K562 (cell line): ENCODE data around the gene S100A2. TPM values are rescaled to one million over a fixed set of nuclear protein-coding genes. Genes with fewer than 3 reads are reported as not detected.

Experiments
- ATAC-seq: fragments of 200-7000 bp; cut with Tn5 transposase; 3 replicates; pipeline ENCODE4 v1.9.1; 2020; ENCODE audit warnings: moderate library complexity
- BruUV-seq: library from RNA; stranded (reverse); fragments of 400-500 nt; replicated peaks from 2 replicates; lab custom pipeline; 2021; lab: Mats Ljungman, UMichigan
- CTCF ChIA-PET: fragments of 300-600 bp; formaldehyde crosslinking; extraction: SDS; loops from one replicate; lab custom pipeline; 2021; ENCODE audit warnings: low intra/inter-chr PET ratio; lab: Yijun Ruan, JAX
- POLR2A ChIA-PET: fragments of 300-600, 350-650 bp; sonication (Branson Sonifier 250); formaldehyde crosslinking; extraction: SDS; loops from one replicate; lab custom pipeline; 2021; ENCODE audit warnings: antibody characterized with exemption, inconsistent platforms; lab: Yijun Ruan, JAX
- DNase-seq, 4 experiments: peaks; one replicate each; pipeline versions ENCODE4 v3.0.0 to v3.0.0-alpha.2; 2011 to 2018; ENCODE audit warnings: low spot score in 3 of 4, mixed read lengths in 3 of 4; ENCODE audit errors: extremely low read depth in 1 of 4
- FAIRE-seq: peaks from 2 replicates; lab custom pipeline; 2011; peaks lifted over from hg19 to GRCh38; lab: Jason Lieb, UNC
- H2AFZ ChIP-seq: 2 replicates; pipeline ENCODE4 v1.6.0; 2011; ENCODE audit warnings: low read depth, low read length, control low read depth, inconsistent platforms
- H3K27ac ChIP-seq: fragments of 200-600 bp; 3 replicates; pipeline ENCODE4 v1.8.0; 2011; ENCODE audit warnings: low read depth, mild to moderate bottlenecking, control low read depth, inconsistent platforms, low read length, moderate library complexity, mixed read lengths; ENCODE audit errors: extremely low read depth
- H3K27me3 ChIP-seq, 2 experiments: fragments of 300-600 bp in 1 of 2; 2 replicates in 1 of 2; 3 replicates in 1 of 2; pipeline versions ENCODE4 v1.6.0 to v1.8.0; 2011; ENCODE audit warnings: inconsistent platforms in 2 of 2, low read length in 2 of 2, mild to moderate bottlenecking in 1 of 2, mixed read lengths in 1 of 2, moderate library complexity in 1 of 2; ENCODE audit not compliant: control insufficient read depth in 2 of 2, insufficient read depth in 2 of 2
- H3K36me3 ChIP-seq: fragments of 300-600 bp; 3 replicates; pipeline ENCODE4 v1.8.0; 2011; ENCODE audit warnings: mild to moderate bottlenecking, low read length, inconsistent platforms; ENCODE audit not compliant: control insufficient read depth, insufficient read depth
- H3K4me1 ChIP-seq, 2 experiments: fragments of 200-600 bp in 1 of 2; replicated peaks in 1 of 2; 2 replicates in 1 of 2; 3 replicates in 1 of 2; pipeline versions ENCODE4 v1.5.1 to v1.8.0; 2011; ENCODE audit warnings: inconsistent platforms in 2 of 2, low read length in 2 of 2, mild to moderate bottlenecking in 1 of 2, mixed read lengths in 1 of 2, moderate library complexity in 1 of 2; ENCODE audit not compliant: control insufficient read depth in 2 of 2, insufficient read depth in 2 of 2
- H3K4me2 ChIP-seq: 2 replicates; pipeline ENCODE4 v1.6.1; 2011; ENCODE audit warnings: low read length, control low read depth, inconsistent platforms, mixed read lengths; ENCODE audit not compliant: insufficient read depth
- H3K4me3 ChIP-seq: fragments of 200-600 bp; sonication (generic), shearing (Covaris generic); 2 replicates; pipeline ENCODE4 v1.5.1; 2016; ENCODE audit warnings: control low read depth, inconsistent platforms
- H3K79me2 ChIP-seq: fragments of 200-600 bp; 3 replicates; pipeline ENCODE4 v1.8.0; 2011; ENCODE audit warnings: low read length, inconsistent platforms; ENCODE audit not compliant: control insufficient read depth, insufficient read depth
- H3K9ac ChIP-seq, 2 experiments: 2 replicates each; pipeline versions ENCODE4 v1.6.0 to v1.6.1; 2011; ENCODE audit warnings: low read depth in 2 of 2, low read length in 2 of 2, control low read depth in 1 of 2, inconsistent platforms in 1 of 2, mild to moderate bottlenecking in 1 of 2, mixed read lengths in 1 of 2; ENCODE audit not compliant: insufficient read depth in 1 of 2
- H3K9me1 ChIP-seq: one replicate; pipeline ENCODE4 v1.6.0; 2011; ENCODE audit warnings: inconsistent platforms, mild to moderate bottlenecking, low read length, moderate library complexity; ENCODE audit not compliant: control insufficient read depth, insufficient read depth
- H3K9me3 ChIP-seq: replicated peaks from 2 replicates; pipeline ENCODE4 v1.5.1; 2011; ENCODE audit warnings: low read depth, low read length, inconsistent platforms; ENCODE audit not compliant: control insufficient read depth, insufficient read depth
- H4K20me1 ChIP-seq: replicated peaks from 2 replicates; pipeline ENCODE4 v1.6.1; 2011; ENCODE audit warnings: low read length, inconsistent platforms, mixed read lengths; ENCODE audit not compliant: control insufficient read depth, insufficient read depth
- BRD9 ChIP-seq: fragments of 450-650 bp; IDR thresholded peaks from 2 replicates; pipeline ENCODE4 v1.6.1; 2018; ENCODE audit warnings: low read depth; ENCODE audit not compliant: partially characterized antibody
- HDAC6 ChIP-seq: IDR thresholded peaks from 2 replicates; pipeline ENCODE4 v1.6.1; 2012; ENCODE audit warnings: low read depth, mild to moderate bottlenecking, control low read depth, inconsistent platforms, low read length, moderate library complexity
- JUNB ChIP-seq: fragments of 450-650 bp; formaldehyde crosslinking; conservative IDR thresholded peaks from 2 replicates; pipeline ENCODE4 v1.4.0; 2020; ENCODE audit warnings: mild to moderate bottlenecking
- KDM1A ChIP-seq, 2 experiments: fragments of 450-650 bp; IDR thresholded peaks; 2 replicates each; pipeline ENCODE4 v1.6.1; 2016; ENCODE audit warnings: mild to moderate bottlenecking in 2 of 2
- RBM25 ChIP-seq: fragments of 200-400 bp; formaldehyde crosslinking; IDR thresholded peaks from 2 replicates; pipeline ENCODE4 v1.6.1; 2018; ENCODE audit warnings: low read length, low read depth, moderate library complexity; ENCODE audit not compliant: severe bottlenecking
- XRCC3 ChIP-seq: fragments of 450-650 bp; IDR thresholded peaks from 2 replicates; pipeline ENCODE4 v1.6.1; 2017; ENCODE audit warnings: mild to moderate bottlenecking, moderate library complexity
- ZNF124 ChIP-seq: sonication (generic); formaldehyde crosslinking; IDR thresholded peaks from 2 replicates; pipeline ENCODE4 v1.8.1; 2022; ENCODE audit warnings: missing genetic modification reagents
- ZNF79 ChIP-seq: fragments of 250-450 bp; sonication (Bioruptor Pico); IDR thresholded peaks from 2 replicates; pipeline ENCODE4 v1.4.0; 2020; ENCODE audit warnings: low read depth, mild to moderate bottlenecking, moderate library complexity
- WGBS: fragments of 100-300 bp; shearing (Covaris generic); methylation state at CpG from one replicate; pipeline ENCODE4 v1.1.6; 2016; ENCODE audit warnings: low coverage, mixed read lengths; ENCODE audit not compliant: insufficient coverage; ENCODE audit errors: missing lambda C conversion rate; 5-methylcytosine and 5-hydroxymethylcytosine counted together
- in situ Hi-C: fragments of 300-500 bp; cut with MboI; formaldehyde crosslinking; loops from 4 replicates; pipeline ENCODE4 v1.15.0; 2018; ENCODE audit warnings: inconsistent platforms, mixed read lengths
- intact Hi-C: fragments of 100-400 bp; cut with micrococcal nuclease; formaldehyde crosslinking; loops from 2 replicates; pipeline ENCODE4 v1.14.2; 2022
- polyA plus RNA-seq, 8 experiments: library from polyadenylated mRNA; depleted of rRNA in 4 of 8; stranded (reverse) in 5 of 8; unstranded in 3 of 8; fragments of >200 nt; fragmentation: Nextera tagmentation in 2 of 8; fragmentation: Illumina TruSeq in 1 of 8; extraction: Ambion mirVana in 2 of 8; extraction: Trizol in 1 of 8; gene quantifications; 2 replicates each; pipeline versions ENCODE4 v1.2.1 to v1.2.3, GENCODE V29; 2011 to 2014; ENCODE audit warnings: inconsistent platforms in 1 of 8, missing spikeins in 1 of 8
- total RNA-seq, 7 experiments: library from RNA; depleted of rRNA in 6 of 7; stranded (reverse); fragments of >200 nt in 6 of 7; fragmentation: Illumina TruSeq in 2 of 7; extraction: Trizol in 2 of 7; gene quantifications; 2 replicates each; pipeline versions ENCODE4 v1.2.1 to v1.2.3, GENCODE V29; 2011 to 2021; ENCODE audit warnings: low replicate concordance in 1 of 7
- TF ChIP-seq, protein P1 (sequence below), 2 experiments: fragments of 450-650 bp; IDR thresholded peaks; 2 replicates each; pipeline ENCODE4 v1.6.1; 2016
- TF ChIP-seq, protein P2 (sequence below): sonication (generic); formaldehyde crosslinking; IDR thresholded peaks from 2 replicates; pipeline ENCODE4 v1.8.1; 2023; ENCODE audit warnings: missing genetic modification reagents, mild to moderate bottlenecking, borderline replicate concordance
- TF ChIP-seq, protein P3 (sequence below): fragments of 250-450 bp; sonication (Bioruptor Pico); IDR thresholded peaks from 2 replicates; pipeline ENCODE4 v1.5.0; 2022; ENCODE audit warnings: mild to moderate bottlenecking

Gene S100A2
- total and polyA plus RNA-seq, 9 of the 15 experiments (the other 6 are each of a cell fraction or from before 2014, with no cell fraction given) = 0.28 to 0.65 (median 0.44) TPM; not detected in 4

DNA sequence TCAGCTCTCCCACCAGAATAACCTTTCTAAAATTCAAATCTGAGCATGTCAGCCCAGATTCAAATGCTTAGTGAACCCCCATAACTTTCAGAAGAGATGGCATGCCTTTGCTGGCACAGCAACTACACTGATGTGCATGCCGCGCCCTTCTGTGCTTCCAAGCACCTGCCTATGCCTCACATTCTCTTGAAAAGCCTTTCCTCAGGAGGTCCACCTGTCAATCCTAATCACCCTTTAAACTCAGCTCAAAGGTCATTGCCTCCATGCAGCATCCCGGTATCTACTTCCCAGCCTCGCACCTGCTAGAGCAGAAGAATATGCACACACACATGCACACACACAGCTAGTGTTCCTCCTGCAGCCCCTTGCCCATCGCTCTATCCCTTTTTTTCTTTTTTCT lies 5.2 kb upstream of the S100A2 start:
- TF ChIP-seq, protein P1, sequence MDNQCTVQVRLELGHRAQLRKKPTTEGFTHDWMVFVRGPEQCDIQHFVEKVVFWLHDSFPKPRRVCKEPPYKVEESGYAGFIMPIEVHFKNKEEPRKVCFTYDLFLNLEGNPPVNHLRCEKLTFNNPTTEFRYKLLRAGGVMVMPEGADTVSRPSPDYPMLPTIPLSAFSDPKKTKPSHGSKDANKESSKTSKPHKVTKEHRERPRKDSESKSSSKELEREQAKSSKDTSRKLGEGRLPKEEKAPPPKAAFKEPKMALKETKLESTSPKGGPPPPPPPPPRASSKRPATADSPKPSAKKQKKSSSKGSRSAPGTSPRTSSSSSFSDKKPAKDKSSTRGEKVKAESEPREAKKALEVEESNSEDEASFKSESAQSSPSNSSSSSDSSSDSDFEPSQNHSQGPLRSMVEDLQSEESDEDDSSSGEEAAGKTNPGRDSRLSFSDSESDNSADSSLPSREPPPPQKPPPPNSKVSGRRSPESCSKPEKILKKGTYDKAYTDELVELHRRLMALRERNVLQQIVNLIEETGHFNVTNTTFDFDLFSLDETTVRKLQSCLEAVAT (IDR thresholded peaks at IDR 0.05) = no peak
- TF ChIP-seq HDAC6 = no peak
- no peak for TF ChIP-seq ZNF79 (CRISPR knock-in tag)
- no peak for TF ChIP-seq BRD9
- TF ChIP-seq, protein P2, sequence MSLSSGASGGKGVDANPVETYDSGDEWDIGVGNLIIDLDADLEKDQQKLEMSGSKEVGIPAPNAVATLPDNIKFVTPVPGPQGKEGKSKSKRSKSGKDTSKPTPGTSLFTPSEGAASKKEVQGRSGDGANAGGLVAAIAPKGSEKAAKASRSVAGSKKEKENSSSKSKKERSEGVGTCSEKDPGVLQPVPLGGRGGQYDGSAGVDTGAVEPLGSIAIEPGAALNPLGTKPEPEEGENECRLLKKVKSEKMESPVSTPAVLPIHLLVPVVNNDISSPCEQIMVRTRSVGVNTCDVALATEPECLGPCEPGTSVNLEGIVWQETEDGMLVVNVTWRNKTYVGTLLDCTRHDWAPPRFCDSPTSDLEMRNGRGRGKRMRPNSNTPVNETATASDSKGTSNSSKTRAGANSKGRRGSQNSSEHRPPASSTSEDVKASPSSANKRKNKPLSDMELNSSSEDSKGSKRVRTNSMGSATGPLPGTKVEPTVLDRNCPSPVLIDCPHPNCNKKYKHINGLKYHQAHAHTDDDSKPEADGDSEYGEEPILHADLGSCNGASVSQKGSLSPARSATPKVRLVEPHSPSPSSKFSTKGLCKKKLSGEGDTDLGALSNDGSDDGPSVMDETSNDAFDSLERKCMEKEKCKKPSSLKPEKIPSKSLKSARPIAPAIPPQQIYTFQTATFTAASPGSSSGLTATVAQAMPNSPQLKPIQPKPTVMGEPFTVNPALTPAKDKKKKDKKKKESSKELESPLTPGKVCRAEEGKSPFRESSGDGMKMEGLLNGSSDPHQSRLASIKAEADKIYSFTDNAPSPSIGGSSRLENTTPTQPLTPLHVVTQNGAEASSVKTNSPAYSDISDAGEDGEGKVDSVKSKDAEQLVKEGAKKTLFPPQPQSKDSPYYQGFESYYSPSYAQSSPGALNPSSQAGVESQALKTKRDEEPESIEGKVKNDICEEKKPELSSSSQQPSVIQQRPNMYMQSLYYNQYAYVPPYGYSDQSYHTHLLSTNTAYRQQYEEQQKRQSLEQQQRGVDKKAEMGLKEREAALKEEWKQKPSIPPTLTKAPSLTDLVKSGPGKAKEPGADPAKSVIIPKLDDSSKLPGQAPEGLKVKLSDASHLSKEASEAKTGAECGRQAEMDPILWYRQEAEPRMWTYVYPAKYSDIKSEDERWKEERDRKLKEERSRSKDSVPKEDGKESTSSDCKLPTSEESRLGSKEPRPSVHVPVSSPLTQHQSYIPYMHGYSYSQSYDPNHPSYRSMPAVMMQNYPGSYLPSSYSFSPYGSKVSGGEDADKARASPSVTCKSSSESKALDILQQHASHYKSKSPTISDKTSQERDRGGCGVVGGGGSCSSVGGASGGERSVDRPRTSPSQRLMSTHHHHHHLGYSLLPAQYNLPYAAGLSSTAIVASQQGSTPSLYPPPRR (CRISPR knock-in tag) = no peak
- no peak for TF ChIP-seq KDM1A (IDR thresholded peaks at IDR 0.05)
- TF ChIP-seq ZNF124 = no peak
- no peak for TF ChIP-seq JUNB (CRISPR knock-in tag)
- no peak for TF ChIP-seq XRCC3
- TF ChIP-seq, protein P3, sequence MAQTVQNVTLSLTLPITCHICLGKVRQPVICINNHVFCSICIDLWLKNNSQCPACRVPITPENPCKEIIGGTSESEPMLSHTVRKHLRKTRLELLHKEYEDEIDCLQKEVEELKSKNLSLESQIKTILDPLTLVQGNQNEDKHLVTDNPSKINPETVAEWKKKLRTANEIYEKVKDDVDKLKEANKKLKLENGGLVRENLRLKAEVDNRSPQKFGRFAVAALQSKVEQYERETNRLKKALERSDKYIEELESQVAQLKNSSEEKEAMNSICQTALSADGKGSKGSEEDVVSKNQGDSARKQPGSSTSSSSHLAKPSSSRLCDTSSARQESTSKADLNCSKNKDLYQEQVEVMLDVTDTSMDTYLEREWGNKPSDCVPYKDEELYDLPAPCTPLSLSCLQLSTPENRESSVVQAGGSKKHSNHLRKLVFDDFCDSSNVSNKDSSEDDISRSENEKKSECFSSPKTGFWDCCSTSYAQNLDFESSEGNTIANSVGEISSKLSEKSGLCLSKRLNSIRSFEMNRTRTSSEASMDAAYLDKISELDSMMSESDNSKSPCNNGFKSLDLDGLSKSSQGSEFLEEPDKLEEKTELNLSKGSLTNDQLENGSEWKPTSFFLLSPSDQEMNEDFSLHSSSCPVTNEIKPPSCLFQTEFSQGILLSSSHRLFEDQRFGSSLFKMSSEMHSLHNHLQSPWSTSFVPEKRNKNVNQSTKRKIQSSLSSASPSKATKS (CRISPR knock-in tag) = no peak
- no peak for TF ChIP-seq RBM25
- ChIA-PET CTCF (interaction anchor here (0.8 to 1.1 kb wide), 2 partner anchors 38 to 60 kb away, joined by 3 read pairs; no protein-coding TSS in a partner anchor), POLR2A (interaction anchor here (1.0 kb wide), 1 partner anchor 53 kb away, joined by 5 read pairs; no protein-coding TSS in a partner anchor)
- H3K9ac ChIP-seq = no peak overlapping the region
- BruUV-seq = no TSS peak
- ATAC-seq = no peak
- no peaks in the 10 kb centered on the region for H3K36me3 ChIP-seq
- H3K27me3 ChIP-seq = no peaks in the 10 kb centered on the region
- H3K27ac ChIP-seq = no peak overlapping the region
- H3K9me1 ChIP-seq = peaks cover 3% of the 10 kb centered on the region
- DNase-seq = no peak
- in situ Hi-C loops = no loop called here
- H3K4me3 ChIP-seq = no peak overlapping the region
- H2AFZ ChIP-seq = no peak overlapping the region
- intact Hi-C loops = no loop called here
- FAIRE-seq = no peak
- H3K79me2 ChIP-seq = no peaks in the 10 kb centered on the region
- peaks cover 32% of the 10 kb centered on the region in 2 experiments for H3K4me1 ChIP-seq
- WGBS = 61% methylated on average over 4 of the region's 5 CpGs
- H4K20me1 ChIP-seq = no peaks in the 10 kb centered on the region
- no peaks in the 10 kb centered on the region for H3K9me3 ChIP-seq
- no peak overlapping the region for H3K4me2 ChIP-seq
